H4 (cell line): Measurements from ENCODE around the gene HNRNPAB. TPM values are rescaled to one million over a fixed set of nuclear protein-coding genes. Genes with fewer than 3 reads are reported as not detected.
"Not testable (repeated sequence)": the region's sequence is repeated elsewhere in the genome, so short reads cannot be mapped to it uniquely, and the experiment has no call there.

Source experiments
- DNase-seq: peaks from one replicate; pipeline ENCODE4 v3.0.0-alpha.2; 2015; ENCODE audit warnings: low spot score
- total RNA-seq: library from RNA; depleted of rRNA; stranded (reverse); fragments of >200 nt; shearing (Covaris generic); gene quantifications from 2 replicates; pipeline ENCODE4 v1.2.3, GENCODE V29; 2014

Gene HNRNPAB
- total RNA-seq, 1 experiment from 2014 or later, result 184 TPM

- no peak for DNase-seq
Observed at GRCh38 chr5:178212241-178213002, 8.1 kb downstream of the HNRNPAB start.

GRCh38 chr5:178213003-178213461 lies 8.7 kb downstream of the HNRNPAB start:
- DNase-seq, result no peak

GRCh38 chr5:178213748-178214151 lies 9.4 kb downstream of the HNRNPAB start:
- DNase-seq, result no peak

- DNase-seq, result no peak
Observed at GRCh38 chr5:178214160-178214803, 9.9 kb downstream of the HNRNPAB start.

GRCh38 chr5:178215280-178216002 lies 11.1 kb downstream of the HNRNPAB start:
- DNase-seq, result no peak

- no peak for DNase-seq
Observed at GRCh38 chr5:178216088-178216534, 11.8 kb downstream of the HNRNPAB start.

GRCh38 chr5:178216779-178217178 lies 12.4 kb downstream of the HNRNPAB start:
- no peak for DNase-seq

- no peak for DNase-seq
Observed at GRCh38 chr5:178218237-178218776, 14.0 kb downstream of the HNRNPAB start.

- DNase-seq, result no peak
Observed at GRCh38 chr5:178218827-178219226, 14.5 kb downstream of the HNRNPAB start.

- DNase-seq, result no peak
Observed at GRCh38 chr5:178221282-178221681, 16.9 kb downstream of the HNRNPAB start.

GRCh38 chr5:178221853-178222252 lies 17.5 kb downstream of the HNRNPAB start:
- no peak for DNase-seq

- DNase-seq, result no peak
Observed at GRCh38 chr5:178222292-178222691, 18.0 kb downstream of the HNRNPAB start.

GRCh38 chr5:178223196-178223773 lies 19.0 kb downstream of the HNRNPAB start:
- DNase-seq, result no peak

- no peak for DNase-seq
Observed at GRCh38 chr5:178223828-178224335, 19.5 kb downstream of the HNRNPAB start.

GRCh38 chr5:178224403-178224802 lies 20.1 kb downstream of the HNRNPAB start:
- no peak for DNase-seq

GRCh38 chr5:178225174-178225573 lies 20.8 kb downstream of the HNRNPAB start:
- DNase-seq, result no peak

GRCh38 chr5:178227138-178227659 lies 22.9 kb downstream of the HNRNPAB start:
- no peak for DNase-seq

- no peak for DNase-seq
Observed at GRCh38 chr5:178227929-178228328, 23.6 kb downstream of the HNRNPAB start.

GRCh38 chr5:178228609-178229008 lies 24.3 kb downstream of the HNRNPAB start:
- no peak for DNase-seq

- DNase-seq, result not testable (repeated sequence)
Observed at GRCh38 chr5:178229111-178229510, 24.8 kb downstream of the HNRNPAB start.

- no peak for DNase-seq
Observed at GRCh38 chr5:178229861-178230260, 25.5 kb downstream of the HNRNPAB start.
